ENCODE results near the gene TNFRSF12A. TPM values are rescaled to one million over a fixed set of nuclear protein-coding genes. Genes with fewer than 3 reads are reported as not detected.

Gene TNFRSF12A
- total and polyA plus RNA-seq, 9 of the 15 experiments (the other 6 are each of a cell fraction or from before 2014, with no cell fraction given): 0.41 to 61.8 (median 26.5) TPM

DNA sequence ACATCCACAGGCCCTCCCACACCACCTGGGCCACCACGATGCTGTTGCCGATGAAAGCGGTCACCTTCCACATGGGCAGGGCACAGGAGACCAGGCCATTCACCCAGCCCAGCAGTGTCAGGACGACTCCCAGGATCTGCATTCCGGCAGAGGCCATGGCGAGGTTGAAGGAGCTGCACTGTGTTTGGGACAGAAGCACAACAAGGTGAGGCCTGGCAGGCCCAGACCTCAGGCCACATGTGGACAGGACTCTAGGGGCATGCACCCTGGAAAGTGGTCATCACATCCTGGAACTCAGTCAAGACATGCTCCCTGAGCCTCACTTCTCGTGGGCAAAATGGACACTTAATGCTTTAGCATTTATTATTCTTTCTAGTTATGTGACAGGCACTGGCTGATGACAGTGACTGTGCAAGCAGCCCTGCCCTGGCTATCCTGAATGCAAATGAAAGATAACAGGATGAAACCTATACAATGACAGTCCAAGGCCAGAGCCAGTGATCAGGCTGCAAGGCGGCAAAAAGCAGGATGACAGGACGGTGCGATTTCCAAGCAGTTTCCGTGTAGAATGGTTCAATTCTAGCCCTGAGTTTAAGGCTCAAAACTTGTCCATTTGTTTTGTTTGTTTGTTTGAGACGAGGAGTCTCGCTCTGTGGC lies 4.2 kb upstream of the TNFRSF12A start (continued):
- TF ChIP-seq, protein P1, sequence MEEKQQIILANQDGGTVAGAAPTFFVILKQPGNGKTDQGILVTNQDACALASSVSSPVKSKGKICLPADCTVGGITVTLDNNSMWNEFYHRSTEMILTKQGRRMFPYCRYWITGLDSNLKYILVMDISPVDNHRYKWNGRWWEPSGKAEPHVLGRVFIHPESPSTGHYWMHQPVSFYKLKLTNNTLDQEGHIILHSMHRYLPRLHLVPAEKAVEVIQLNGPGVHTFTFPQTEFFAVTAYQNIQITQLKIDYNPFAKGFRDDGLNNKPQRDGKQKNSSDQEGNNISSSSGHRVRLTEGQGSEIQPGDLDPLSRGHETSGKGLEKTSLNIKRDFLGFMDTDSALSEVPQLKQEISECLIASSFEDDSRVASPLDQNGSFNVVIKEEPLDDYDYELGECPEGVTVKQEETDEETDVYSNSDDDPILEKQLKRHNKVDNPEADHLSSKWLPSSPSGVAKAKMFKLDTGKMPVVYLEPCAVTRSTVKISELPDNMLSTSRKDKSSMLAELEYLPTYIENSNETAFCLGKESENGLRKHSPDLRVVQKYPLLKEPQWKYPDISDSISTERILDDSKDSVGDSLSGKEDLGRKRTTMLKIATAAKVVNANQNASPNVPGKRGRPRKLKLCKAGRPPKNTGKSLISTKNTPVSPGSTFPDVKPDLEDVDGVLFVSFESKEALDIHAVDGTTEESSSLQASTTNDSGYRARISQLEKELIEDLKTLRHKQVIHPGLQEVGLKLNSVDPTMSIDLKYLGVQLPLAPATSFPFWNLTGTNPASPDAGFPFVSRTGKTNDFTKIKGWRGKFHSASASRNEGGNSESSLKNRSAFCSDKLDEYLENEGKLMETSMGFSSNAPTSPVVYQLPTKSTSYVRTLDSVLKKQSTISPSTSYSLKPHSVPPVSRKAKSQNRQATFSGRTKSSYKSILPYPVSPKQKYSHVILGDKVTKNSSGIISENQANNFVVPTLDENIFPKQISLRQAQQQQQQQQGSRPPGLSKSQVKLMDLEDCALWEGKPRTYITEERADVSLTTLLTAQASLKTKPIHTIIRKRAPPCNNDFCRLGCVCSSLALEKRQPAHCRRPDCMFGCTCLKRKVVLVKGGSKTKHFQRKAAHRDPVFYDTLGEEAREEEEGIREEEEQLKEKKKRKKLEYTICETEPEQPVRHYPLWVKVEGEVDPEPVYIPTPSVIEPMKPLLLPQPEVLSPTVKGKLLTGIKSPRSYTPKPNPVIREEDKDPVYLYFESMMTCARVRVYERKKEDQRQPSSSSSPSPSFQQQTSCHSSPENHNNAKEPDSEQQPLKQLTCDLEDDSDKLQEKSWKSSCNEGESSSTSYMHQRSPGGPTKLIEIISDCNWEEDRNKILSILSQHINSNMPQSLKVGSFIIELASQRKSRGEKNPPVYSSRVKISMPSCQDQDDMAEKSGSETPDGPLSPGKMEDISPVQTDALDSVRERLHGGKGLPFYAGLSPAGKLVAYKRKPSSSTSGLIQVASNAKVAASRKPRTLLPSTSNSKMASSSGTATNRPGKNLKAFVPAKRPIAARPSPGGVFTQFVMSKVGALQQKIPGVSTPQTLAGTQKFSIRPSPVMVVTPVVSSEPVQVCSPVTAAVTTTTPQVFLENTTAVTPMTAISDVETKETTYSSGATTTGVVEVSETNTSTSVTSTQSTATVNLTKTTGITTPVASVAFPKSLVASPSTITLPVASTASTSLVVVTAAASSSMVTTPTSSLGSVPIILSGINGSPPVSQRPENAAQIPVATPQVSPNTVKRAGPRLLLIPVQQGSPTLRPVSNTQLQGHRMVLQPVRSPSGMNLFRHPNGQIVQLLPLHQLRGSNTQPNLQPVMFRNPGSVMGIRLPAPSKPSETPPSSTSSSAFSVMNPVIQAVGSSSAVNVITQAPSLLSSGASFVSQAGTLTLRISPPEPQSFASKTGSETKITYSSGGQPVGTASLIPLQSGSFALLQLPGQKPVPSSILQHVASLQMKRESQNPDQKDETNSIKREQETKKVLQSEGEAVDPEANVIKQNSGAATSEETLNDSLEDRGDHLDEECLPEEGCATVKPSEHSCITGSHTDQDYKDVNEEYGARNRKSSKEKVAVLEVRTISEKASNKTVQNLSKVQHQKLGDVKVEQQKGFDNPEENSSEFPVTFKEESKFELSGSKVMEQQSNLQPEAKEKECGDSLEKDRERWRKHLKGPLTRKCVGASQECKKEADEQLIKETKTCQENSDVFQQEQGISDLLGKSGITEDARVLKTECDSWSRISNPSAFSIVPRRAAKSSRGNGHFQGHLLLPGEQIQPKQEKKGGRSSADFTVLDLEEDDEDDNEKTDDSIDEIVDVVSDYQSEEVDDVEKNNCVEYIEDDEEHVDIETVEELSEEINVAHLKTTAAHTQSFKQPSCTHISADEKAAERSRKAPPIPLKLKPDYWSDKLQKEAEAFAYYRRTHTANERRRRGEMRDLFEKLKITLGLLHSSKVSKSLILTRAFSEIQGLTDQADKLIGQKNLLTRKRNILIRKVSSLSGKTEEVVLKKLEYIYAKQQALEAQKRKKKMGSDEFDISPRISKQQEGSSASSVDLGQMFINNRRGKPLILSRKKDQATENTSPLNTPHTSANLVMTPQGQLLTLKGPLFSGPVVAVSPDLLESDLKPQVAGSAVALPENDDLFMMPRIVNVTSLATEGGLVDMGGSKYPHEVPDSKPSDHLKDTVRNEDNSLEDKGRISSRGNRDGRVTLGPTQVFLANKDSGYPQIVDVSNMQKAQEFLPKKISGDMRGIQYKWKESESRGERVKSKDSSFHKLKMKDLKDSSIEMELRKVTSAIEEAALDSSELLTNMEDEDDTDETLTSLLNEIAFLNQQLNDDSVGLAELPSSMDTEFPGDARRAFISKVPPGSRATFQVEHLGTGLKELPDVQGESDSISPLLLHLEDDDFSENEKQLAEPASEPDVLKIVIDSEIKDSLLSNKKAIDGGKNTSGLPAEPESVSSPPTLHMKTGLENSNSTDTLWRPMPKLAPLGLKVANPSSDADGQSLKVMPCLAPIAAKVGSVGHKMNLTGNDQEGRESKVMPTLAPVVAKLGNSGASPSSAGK (IDR thresholded peaks at IDR 0.05): peak; percentile 40; the same call in 1 of the 2 replicates
- TF ChIP-seq SRSF1 (IDR thresholded peaks at IDR 0.05; ENCODE audit: low read depth, low read length) (no peak), PHB (CRISPR knock-in tag; IDR thresholded peaks at IDR 0.05) (no peak), BRD9 (IDR thresholded peaks at IDR 0.05; ENCODE audit: low read depth, partially characterized antibody) (no peak), MCM2 (IDR thresholded peaks at IDR 0.05; ENCODE audit: low read depth) (no peak), FOXM1 (IDR thresholded peaks at IDR 0.05; ENCODE audit: low read depth) (no peak), FOXM1 (CRISPR knock-in tag; IDR thresholded peaks at IDR 0.05; ENCODE audit: low read depth) (no peak), ZNF561 (CRISPR knock-in tag; conservative IDR thresholded peaks at IDR 0.05) (no peak), EP300 (IDR thresholded peaks at IDR 0.05; ENCODE audit: low read length) (no peak; the same call in 1 of the 2 replicates), POLR3A (IDR thresholded peaks at IDR 0.05; ENCODE audit: borderline replicate concordance, extremely low read depth, insufficient read depth, insufficient read length) (no peak), MAZ (CRISPR knock-in tag; conservative IDR thresholded peaks at IDR 0.05 in 1 of 2, IDR thresholded peaks at IDR 0.05 in 1 of 2) (no peak), ZNF75A (CRISPR knock-in tag; IDR thresholded peaks at IDR 0.05) (no peak), ESRRA (IDR thresholded peaks at IDR 0.05; ENCODE audit: borderline replicate concordance, low read depth) (no peak)
- TF ChIP-seq, protein P2, sequence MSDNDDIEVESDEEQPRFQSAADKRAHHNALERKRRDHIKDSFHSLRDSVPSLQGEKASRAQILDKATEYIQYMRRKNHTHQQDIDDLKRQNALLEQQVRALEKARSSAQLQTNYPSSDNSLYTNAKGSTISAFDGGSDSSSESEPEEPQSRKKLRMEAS (CRISPR knock-in tag; IDR thresholded peaks at IDR 0.05): peak; percentile 78
- TF ChIP-seq, protein P3, sequence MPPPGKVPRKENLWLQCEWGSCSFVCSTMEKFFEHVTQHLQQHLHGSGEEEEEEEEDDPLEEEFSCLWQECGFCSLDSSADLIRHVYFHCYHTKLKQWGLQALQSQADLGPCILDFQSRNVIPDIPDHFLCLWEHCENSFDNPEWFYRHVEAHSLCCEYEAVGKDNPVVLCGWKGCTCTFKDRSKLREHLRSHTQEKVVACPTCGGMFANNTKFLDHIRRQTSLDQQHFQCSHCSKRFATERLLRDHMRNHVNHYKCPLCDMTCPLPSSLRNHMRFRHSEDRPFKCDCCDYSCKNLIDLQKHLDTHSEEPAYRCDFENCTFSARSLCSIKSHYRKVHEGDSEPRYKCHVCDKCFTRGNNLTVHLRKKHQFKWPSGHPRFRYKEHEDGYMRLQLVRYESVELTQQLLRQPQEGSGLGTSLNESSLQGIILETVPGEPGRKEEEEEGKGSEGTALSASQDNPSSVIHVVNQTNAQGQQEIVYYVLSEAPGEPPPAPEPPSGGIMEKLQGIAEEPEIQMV (tag; conservative IDR thresholded peaks at IDR 0.05; ENCODE audit: low read depth): no peak

Data from K562 (cell line).